T-helper 1 cell treated with Interleukin-12 subunit alpha and Interleukin-12 subunit beta and Interleukin-4 antibody, amounts not matched to agents 30 μg/mL and 1 μg/mL, for 36 hours (primary cell): Measurements from ENCODE around the gene CPB2.

ENCODE experiments used
- H3K27ac Mint-ChIP-seq: one replicate; pipeline ENCODE4 v1.8.0; 2021; ENCODE audit warnings: mild to moderate bottlenecking, mixed read lengths
- H3K27me3 Mint-ChIP-seq: one replicate; pipeline ENCODE4 v1.8.0; 2021; ENCODE audit warnings: low read depth, mixed read lengths
- H3K36me3 Mint-ChIP-seq: one replicate; pipeline ENCODE4 v1.8.0; 2021; ENCODE audit warnings: low read depth, mixed read lengths
- H3K4me1 Mint-ChIP-seq: one replicate; pipeline ENCODE4 v1.8.0; 2021; ENCODE audit warnings: low read depth, mixed read lengths
- H3K4me3 Mint-ChIP-seq: one replicate; pipeline ENCODE4 v1.8.0; 2021; ENCODE audit warnings: mild to moderate bottlenecking, moderate library complexity, mixed read lengths
- H3K9me3 Mint-ChIP-seq: one replicate; pipeline ENCODE4 v1.8.0; 2021; ENCODE audit warnings: mixed read lengths

Gene CPB2

GRCh38 chr13:46032341-46032740 is 72.5 kb downstream of the CPB2 start:
- Mint-ChIP-seq H3K4me3 (no peak overlapping the region), H3K27ac (no peak overlapping the region), H3K4me1 (peaks cover 1% of the 10 kb centered on the region), H3K27me3 (no peaks in the 10 kb centered on the region), H3K36me3 (peaks cover 50% of the 10 kb centered on the region), H3K9me3 (peaks cover 10% of the 10 kb centered on the region)

- H3K4me3 Mint-ChIP-seq = no peak overlapping the region
- H3K36me3 Mint-ChIP-seq = peaks cover 50% of the 10 kb centered on the region
- no peaks in the 10 kb centered on the region for H3K27me3 Mint-ChIP-seq
- no peak overlapping the region for H3K27ac Mint-ChIP-seq
- peaks cover 10% of the 10 kb centered on the region for H3K9me3 Mint-ChIP-seq
- H3K4me1 Mint-ChIP-seq = peaks cover 1% of the 10 kb centered on the region
Observed at GRCh38 chr13:46031581-46032263, 73.1 kb downstream of the CPB2 start.

- Mint-ChIP-seq H3K4me1 (peaks cover 1% of the 10 kb centered on the region), H3K9me3 (peaks cover 3% of the 10 kb centered on the region), H3K4me3 (no peak overlapping the region), H3K27ac (no peak overlapping the region), H3K36me3 (peaks cover 25% of the 10 kb centered on the region), H3K27me3 (no peaks in the 10 kb centered on the region)
Observed at GRCh38 chr13:46025157-46025556, 79.7 kb downstream of the CPB2 start.

- Mint-ChIP-seq H3K4me1 (no peaks in the 10 kb centered on the region), H3K27ac (no peak overlapping the region), H3K27me3 (no peaks in the 10 kb centered on the region), H3K9me3 (no peaks in the 10 kb centered on the region), H3K4me3 (no peak overlapping the region), H3K36me3 (peaks cover 13% of the 10 kb centered on the region)
Observed at GRCh38 chr13:46022481-46022880, 82.4 kb downstream of the CPB2 start.

GRCh38 chr13:46016216-46016615 is 88.6 kb downstream of the CPB2 start:
- Mint-ChIP-seq H3K4me1 (no peaks in the 10 kb centered on the region), H3K27me3 (no peaks in the 10 kb centered on the region), H3K4me3 (no peak overlapping the region), H3K27ac (no peak overlapping the region), H3K9me3 (no peaks in the 10 kb centered on the region), H3K36me3 (peaks cover 26% of the 10 kb centered on the region)

- peaks cover 28% of the 10 kb centered on the region for H3K36me3 Mint-ChIP-seq
- H3K27me3 Mint-ChIP-seq = no peaks in the 10 kb centered on the region
- H3K9me3 Mint-ChIP-seq = no peaks in the 10 kb centered on the region
- H3K4me1 Mint-ChIP-seq = no peaks in the 10 kb centered on the region
- no peak overlapping the region for H3K4me3 Mint-ChIP-seq
- H3K27ac Mint-ChIP-seq = no peak overlapping the region
Observed at GRCh38 chr13:46015366-46015765, 89.5 kb downstream of the CPB2 start.

GRCh38 chr13:46012404-46012803 is 92.4 kb downstream of the CPB2 start:
- H3K4me3 Mint-ChIP-seq = no peak overlapping the region
- no peaks in the 10 kb centered on the region for H3K4me1 Mint-ChIP-seq
- H3K36me3 Mint-ChIP-seq = peaks cover 29% of the 10 kb centered on the region
- no peaks in the 10 kb centered on the region for H3K9me3 Mint-ChIP-seq
- no peak overlapping the region for H3K27ac Mint-ChIP-seq
- no peaks in the 10 kb centered on the region for H3K27me3 Mint-ChIP-seq

GRCh38 chr13:46010148-46010547 is 94.7 kb downstream of the CPB2 start:
- H3K27me3 Mint-ChIP-seq = no peaks in the 10 kb centered on the region
- no peaks in the 10 kb centered on the region for H3K4me1 Mint-ChIP-seq
- H3K4me3 Mint-ChIP-seq = no peak overlapping the region
- no peaks in the 10 kb centered on the region for H3K9me3 Mint-ChIP-seq
- peaks cover 24% of the 10 kb centered on the region for H3K36me3 Mint-ChIP-seq
- no peak overlapping the region for H3K27ac Mint-ChIP-seq

GRCh38 chr13:46008631-46009030 is 96.2 kb downstream of the CPB2 start:
- Mint-ChIP-seq H3K4me3 (no peak overlapping the region), H3K4me1 (no peaks in the 10 kb centered on the region), H3K27ac (no peak overlapping the region)

GRCh38 chr13:46006688-46007452 is 98.0 kb downstream of the CPB2 start:
- Mint-ChIP-seq H3K4me1 (peaks cover 3% of the 10 kb centered on the region), H3K27ac (no peak overlapping the region), H3K4me3 (no peak overlapping the region), H3K9me3 (no peaks in the 10 kb centered on the region), H3K27me3 (no peaks in the 10 kb centered on the region), H3K36me3 (peaks cover 28% of the 10 kb centered on the region)

More at GRCh38 chr13:46008631-46009030, 96.2 kb downstream of the CPB2 start:
- no peaks in the 10 kb centered on the region for H3K9me3 Mint-ChIP-seq
- H3K27me3 Mint-ChIP-seq = no peaks in the 10 kb centered on the region
- peaks cover 22% of the 10 kb centered on the region for H3K36me3 Mint-ChIP-seq

GRCh38 chr13:46004491-46004890 is 100.3 kb downstream of the CPB2 start:
- H3K27ac Mint-ChIP-seq = no peak overlapping the region
- peaks cover 3% of the 10 kb centered on the region for H3K4me1 Mint-ChIP-seq
- no peaks in the 10 kb centered on the region for H3K27me3 Mint-ChIP-seq
- no peaks in the 10 kb centered on the region for H3K9me3 Mint-ChIP-seq
- H3K4me3 Mint-ChIP-seq = no peak overlapping the region
- H3K36me3 Mint-ChIP-seq = peaks cover 42% of the 10 kb centered on the region
